ENCODE results near the gene C2CD2. TPM values are rescaled to one million over a fixed set of nuclear protein-coding genes. Genes with fewer than 3 reads are reported as not detected.

C2CD2 gene
- total and polyA plus RNA-seq, 2 donors: 8.9 to 11.3 TPM

DNA sequence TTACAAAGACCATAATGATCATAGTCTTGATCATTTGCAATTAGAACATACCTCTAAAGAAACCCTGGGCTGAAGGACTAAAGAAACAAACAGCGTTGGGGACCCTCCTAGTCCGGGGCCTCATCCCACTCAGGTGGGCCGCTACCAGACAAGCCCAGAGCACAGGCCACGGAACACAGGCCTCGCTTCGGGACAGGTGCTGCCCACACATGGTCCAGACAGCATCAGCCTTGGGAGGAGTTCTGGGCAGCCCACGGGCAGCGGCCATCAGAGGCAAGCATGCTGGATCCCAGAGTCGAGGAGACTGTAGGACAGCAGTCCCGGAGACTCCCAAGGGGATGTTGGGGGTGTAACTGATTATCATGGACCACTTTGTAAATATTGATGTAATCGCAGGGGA is 4.9 kb downstream of the C2CD2 start:
- H3K27me3 ChIP-seq (ENCODE audit: control insufficient read depth in 2 of 2, insufficient read depth in 1 of 2, low read length in 1 of 2): peaks cover 16 to 20% of the 10 kb centered on the region in 2 donors
- 98% methylated on average over 11 of the region's 11 CpGs for WGBS
- H3K36me3 ChIP-seq (ENCODE audit: control insufficient read depth in 2 of 2, insufficient read depth in 2 of 2, low read length in 1 of 2): no peaks in the 10 kb centered on the region
- no peak for DNase-seq (ENCODE audit: low read depth in 6 of 9, low spot score in 9 of 9)
- peaks cover 5 to 15% of the 10 kb centered on the region in 2 donors for H3K4me1 ChIP-seq (ENCODE audit: control insufficient read depth in 2 of 2, insufficient read depth in 2 of 2, low read length in 2 of 2)
- H3K9me3 ChIP-seq (ENCODE audit: control insufficient read depth in 2 of 2, insufficient read depth in 1 of 2, low read length in 1 of 2): no peaks in the 10 kb centered on the region
- no peak overlapping the region for H3K27ac ChIP-seq (ENCODE audit: low read depth in 1 of 2, low read length in 1 of 2)
- H3K4me3 ChIP-seq (ENCODE audit: low read length in 2 of 2): no peak overlapping the region

GRCh38 chr21:41948078-41948895 is 5.5 kb downstream of the C2CD2 start:
- Histone ChIP-seq H3K9me3 (ENCODE audit: control insufficient read depth in 2 of 2, insufficient read depth in 1 of 2, low read length in 1 of 2) (no peaks in the 10 kb centered on the region), H3K4me1 (ENCODE audit: control insufficient read depth in 2 of 2, insufficient read depth in 2 of 2, low read length in 2 of 2) (peaks cover under 1 to 15% of the 10 kb centered on the region in 2 donors), H3K4me3 (ENCODE audit: low read length in 2 of 2) (no peak overlapping the region), H3K36me3 (ENCODE audit: control insufficient read depth in 2 of 2, insufficient read depth in 2 of 2, low read length in 1 of 2) (no peaks in the 10 kb centered on the region), H3K27ac (ENCODE audit: low read depth in 1 of 2, low read length in 1 of 2) (no peak overlapping the region), H3K27me3 (ENCODE audit: control insufficient read depth in 2 of 2, insufficient read depth in 1 of 2, low read length in 1 of 2) (peaks cover 11 to 18% of the 10 kb centered on the region in 2 donors)
- 94% methylated on average over 9 of the region's 9 CpGs for WGBS
- no peak for DNase-seq (ENCODE audit: low read depth in 6 of 9, low spot score in 9 of 9)

DNA sequence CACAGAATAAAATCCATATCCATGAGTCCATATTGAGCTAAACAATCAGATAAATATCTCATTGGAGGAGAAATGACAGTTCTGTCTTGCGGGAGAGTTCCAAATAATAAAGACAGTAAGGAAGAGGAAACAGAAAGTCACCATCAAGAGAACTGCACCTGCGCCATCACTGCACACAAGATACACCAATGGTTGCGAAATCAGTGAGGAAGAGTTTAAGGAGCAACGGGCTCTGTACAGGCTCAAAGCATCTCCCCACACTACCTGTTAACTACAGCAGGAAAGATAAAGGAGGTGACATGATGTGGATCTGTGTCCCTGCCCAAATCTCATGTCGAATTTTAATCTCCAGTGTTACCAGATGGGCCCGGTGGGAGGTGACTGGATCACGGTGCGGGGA is 7.8 kb downstream of the C2CD2 start:
- H3K4me3 ChIP-seq (ENCODE audit: low read length in 2 of 2): no peak overlapping the region
- H3K4me1 ChIP-seq (ENCODE audit: control insufficient read depth in 2 of 2, insufficient read depth in 2 of 2, low read length in 2 of 2): peaks cover 0 to 4% of the 10 kb centered on the region in 2 donors
- peaks cover 0 to 2% of the 10 kb centered on the region in 2 donors for H3K27me3 ChIP-seq (ENCODE audit: control insufficient read depth in 2 of 2, insufficient read depth in 1 of 2, low read length in 1 of 2)
- H3K9me3 ChIP-seq (ENCODE audit: control insufficient read depth in 2 of 2, insufficient read depth in 1 of 2, low read length in 1 of 2): no peaks in the 10 kb centered on the region
- DNase-seq (ENCODE audit: low read depth in 6 of 9, low spot score in 9 of 9): no peak
- H3K36me3 ChIP-seq (ENCODE audit: control insufficient read depth in 2 of 2, insufficient read depth in 2 of 2, low read length in 1 of 2): no peaks in the 10 kb centered on the region
- no peak overlapping the region for H3K27ac ChIP-seq (ENCODE audit: low read depth in 1 of 2, low read length in 1 of 2)
- 84% methylated on average over 8 of the region's 8 CpGs for WGBS

GRCh38 chr21:41943851-41944250 is 10.0 kb downstream of the C2CD2 start:
- Histone ChIP-seq H3K4me3 (ENCODE audit: low read length in 2 of 2) (no peak overlapping the region), H3K9me3 (ENCODE audit: control insufficient read depth in 2 of 2, insufficient read depth in 1 of 2, low read length in 1 of 2) (no peaks in the 10 kb centered on the region), H3K27ac (ENCODE audit: low read depth in 1 of 2, low read length in 1 of 2) (no peak overlapping the region), H3K4me1 (ENCODE audit: control insufficient read depth in 2 of 2, insufficient read depth in 2 of 2, low read length in 2 of 2) (peaks cover 0 to 4% of the 10 kb centered on the region in 2 donors), H3K27me3 (ENCODE audit: control insufficient read depth in 2 of 2, insufficient read depth in 1 of 2, low read length in 1 of 2) (no peaks in the 10 kb centered on the region), H3K36me3 (ENCODE audit: control insufficient read depth in 2 of 2, insufficient read depth in 2 of 2, low read length in 1 of 2) (no peaks in the 10 kb centered on the region)
- WGBS: 98% methylated on average over 10 of the region's 10 CpGs
- DNase-seq (ENCODE audit: low read depth in 6 of 9, low spot score in 9 of 9): no peak

DNA sequence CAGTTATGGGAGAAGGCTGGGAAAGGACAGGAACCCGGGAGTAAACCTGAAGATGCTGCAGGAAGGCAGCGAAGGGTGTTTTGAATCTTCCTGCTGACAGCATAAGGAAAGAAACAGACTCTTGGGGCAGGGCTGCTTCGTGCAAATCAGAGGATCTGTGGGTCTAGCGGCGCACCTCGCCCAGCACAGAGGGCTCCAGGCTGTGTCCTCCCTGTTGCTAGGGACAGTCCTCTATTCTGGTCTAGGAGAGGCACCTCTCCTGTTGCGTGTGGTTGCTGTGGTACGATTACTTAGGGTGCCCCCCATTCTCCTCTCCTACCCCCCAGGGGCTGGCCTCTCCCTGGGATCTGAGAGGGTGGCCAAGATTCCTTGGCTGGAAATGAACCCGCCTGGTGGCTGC is 11.4 kb downstream of the C2CD2 start:
- DNase-seq (ENCODE audit: low read depth in 6 of 9, low spot score in 9 of 9): no peak
- Histone ChIP-seq H3K36me3 (ENCODE audit: control insufficient read depth in 2 of 2, insufficient read depth in 2 of 2, low read length in 1 of 2) (no peaks in the 10 kb centered on the region), H3K27ac (ENCODE audit: low read depth in 1 of 2, low read length in 1 of 2) (no peak overlapping the region), H3K27me3 (ENCODE audit: control insufficient read depth in 2 of 2, insufficient read depth in 1 of 2, low read length in 1 of 2) (no peaks in the 10 kb centered on the region), H3K9me3 (ENCODE audit: control insufficient read depth in 2 of 2, insufficient read depth in 1 of 2, low read length in 1 of 2) (no peaks in the 10 kb centered on the region), H3K4me1 (ENCODE audit: control insufficient read depth in 2 of 2, insufficient read depth in 2 of 2, low read length in 2 of 2) (peaks cover 0 to 4% of the 10 kb centered on the region in 2 donors), H3K4me3 (ENCODE audit: low read length in 2 of 2) (no peak overlapping the region)
- WGBS: 96% methylated on average over 9 of the region's 9 CpGs

DNA sequence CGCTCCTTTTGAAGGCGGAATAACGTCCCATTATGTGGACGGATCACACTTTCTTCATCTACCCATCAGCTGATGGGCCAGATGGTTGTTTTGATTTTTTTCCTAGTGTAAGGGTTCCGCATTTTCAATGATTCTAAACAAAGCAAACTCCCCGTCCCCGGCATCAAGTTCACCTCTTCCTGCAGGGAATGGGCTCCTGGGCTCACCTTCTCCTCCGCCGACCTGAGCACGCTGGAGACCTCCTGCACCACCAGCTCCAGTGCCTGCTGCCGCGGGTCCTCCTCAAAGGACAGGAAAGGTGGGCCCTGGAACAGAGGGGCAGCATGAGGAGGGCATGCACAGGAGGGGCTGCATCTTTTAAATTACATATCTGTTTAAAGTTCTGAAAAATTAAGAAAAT is 11.9 kb downstream of the C2CD2 start:
- H3K4me3 ChIP-seq (ENCODE audit: low read length in 2 of 2): no peak overlapping the region
- H3K4me1 ChIP-seq (ENCODE audit: control insufficient read depth in 2 of 2, insufficient read depth in 2 of 2, low read length in 2 of 2): peaks cover 0 to 4% of the 10 kb centered on the region in 2 donors
- no peak for DNase-seq (ENCODE audit: low read depth in 6 of 9, low spot score in 9 of 9)
- H3K9me3 ChIP-seq (ENCODE audit: control insufficient read depth in 2 of 2, insufficient read depth in 1 of 2, low read length in 1 of 2): no peaks in the 10 kb centered on the region
- no peaks in the 10 kb centered on the region for H3K36me3 ChIP-seq (ENCODE audit: control insufficient read depth in 2 of 2, insufficient read depth in 2 of 2, low read length in 1 of 2)
- H3K27ac ChIP-seq (ENCODE audit: low read depth in 1 of 2, low read length in 1 of 2): no peak overlapping the region
- WGBS: 98% methylated on average over 12 of the region's 12 CpGs
- H3K27me3 ChIP-seq (ENCODE audit: control insufficient read depth in 2 of 2, insufficient read depth in 1 of 2, low read length in 1 of 2): no peaks in the 10 kb centered on the region

DNA sequence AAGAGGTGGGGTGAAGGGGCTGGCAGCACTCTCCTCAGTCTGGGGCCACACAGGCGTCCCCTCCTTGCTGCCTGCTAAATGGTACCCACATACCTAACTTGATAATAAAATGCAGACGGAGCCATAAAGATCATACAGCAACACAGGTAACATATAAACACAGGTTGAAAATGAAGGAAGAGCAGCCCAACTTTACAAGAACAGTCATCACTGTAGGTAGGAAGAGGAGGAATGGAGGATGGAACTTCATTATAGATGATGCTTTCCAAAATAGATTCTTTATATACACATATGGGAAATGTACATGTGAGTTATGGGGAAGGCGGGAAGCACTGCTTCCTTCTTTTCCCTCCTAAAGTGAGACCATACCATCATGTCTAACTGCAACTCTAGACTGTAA is 13.4 kb downstream of the C2CD2 start:
- no peak for DNase-seq (ENCODE audit: low read depth in 6 of 9, low spot score in 9 of 9)
- no peaks in the 10 kb centered on the region for H3K9me3 ChIP-seq (ENCODE audit: control insufficient read depth in 2 of 2, insufficient read depth in 1 of 2, low read length in 1 of 2)

DNA sequence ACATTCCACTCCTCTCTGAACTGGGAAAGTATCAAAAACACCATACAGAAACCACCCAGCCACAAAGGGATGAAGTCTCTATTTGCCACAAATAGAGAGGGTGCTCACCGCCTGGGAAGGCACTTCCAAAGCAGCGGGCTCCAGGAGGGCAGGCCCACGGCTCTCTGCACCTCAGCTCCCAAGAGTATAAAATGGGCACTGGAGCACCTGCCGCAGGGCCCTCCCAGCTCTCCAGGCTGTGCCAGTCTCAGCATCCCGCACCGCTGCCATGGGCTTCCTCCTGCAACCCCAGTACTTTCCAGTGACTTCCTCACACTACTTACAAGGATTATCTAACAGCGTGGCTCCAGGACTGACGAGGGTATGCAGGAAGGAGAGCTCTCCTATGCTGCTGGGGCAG is 14.4 kb downstream of the C2CD2 start:
- H3K27me3 ChIP-seq (ENCODE audit: control insufficient read depth in 2 of 2, insufficient read depth in 1 of 2, low read length in 1 of 2): no peaks in the 10 kb centered on the region
- no peaks in the 10 kb centered on the region for H3K9me3 ChIP-seq (ENCODE audit: control insufficient read depth in 2 of 2, insufficient read depth in 1 of 2, low read length in 1 of 2)
- H3K36me3 ChIP-seq (ENCODE audit: control insufficient read depth in 2 of 2, insufficient read depth in 2 of 2, low read length in 1 of 2): no peaks in the 10 kb centered on the region
- H3K27ac ChIP-seq (ENCODE audit: low read depth in 1 of 2, low read length in 1 of 2): no peak overlapping the region
- no peak for DNase-seq (ENCODE audit: low read depth in 6 of 9, low spot score in 9 of 9)
- 98% methylated on average over 8 of the region's 8 CpGs for WGBS
- H3K4me3 ChIP-seq (ENCODE audit: low read length in 2 of 2): no peak overlapping the region
- no peaks in the 10 kb centered on the region for H3K4me1 ChIP-seq (ENCODE audit: control insufficient read depth in 2 of 2, insufficient read depth in 2 of 2, low read length in 2 of 2)

More for the DNA sequence above, 13.4 kb downstream of the C2CD2 start:
- Histone ChIP-seq H3K4me1 (ENCODE audit: control insufficient read depth in 2 of 2, insufficient read depth in 2 of 2, low read length in 2 of 2) (no peaks in the 10 kb centered on the region), H3K4me3 (ENCODE audit: low read length in 2 of 2) (no peak overlapping the region), H3K27me3 (ENCODE audit: control insufficient read depth in 2 of 2, insufficient read depth in 1 of 2, low read length in 1 of 2) (no peaks in the 10 kb centered on the region), H3K36me3 (ENCODE audit: control insufficient read depth in 2 of 2, insufficient read depth in 2 of 2, low read length in 1 of 2) (no peaks in the 10 kb centered on the region), H3K27ac (ENCODE audit: low read depth in 1 of 2, low read length in 1 of 2) (no peak overlapping the region)
- WGBS: 97% methylated on average over 3 of the region's 3 CpGs

DNA sequence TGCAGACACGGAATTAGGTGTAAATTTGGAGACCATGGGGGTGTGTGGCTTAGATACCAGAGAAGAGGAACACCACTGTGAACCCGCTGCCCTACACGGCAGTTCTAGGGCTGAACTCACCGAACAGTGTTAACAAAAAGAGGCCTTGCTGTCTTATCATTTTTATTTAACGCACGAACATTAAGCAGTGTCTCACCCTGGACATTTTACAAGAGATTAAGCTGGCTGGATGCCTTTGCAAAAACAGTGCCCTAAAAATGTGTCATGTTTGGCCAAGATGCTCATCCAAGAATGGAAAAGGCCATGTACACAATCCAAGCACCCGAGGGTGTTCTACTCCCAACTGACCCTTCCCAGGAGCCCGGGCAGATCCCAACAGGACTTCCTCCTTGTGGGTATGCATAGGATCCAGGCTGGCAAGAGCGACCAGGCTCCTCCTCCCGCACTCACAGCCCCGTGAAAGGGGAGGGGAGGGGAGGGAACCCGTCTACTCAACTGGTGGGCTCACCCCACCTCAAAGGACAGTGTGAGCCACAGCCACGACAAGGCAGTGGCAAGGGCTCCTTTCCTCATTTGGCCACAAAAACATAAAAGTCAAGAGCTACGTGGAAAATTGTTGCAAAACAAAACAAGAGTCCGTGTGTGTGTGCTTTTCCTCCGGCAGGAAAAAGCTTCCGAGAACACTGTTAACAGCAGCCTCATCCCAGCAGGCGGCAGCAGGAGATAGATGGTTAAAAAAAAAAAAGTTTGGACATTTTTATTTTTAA is 20.3 kb downstream of the C2CD2 start:
- DNase-seq (ENCODE audit: low read depth in 6 of 9, low spot score in 9 of 9): no peak
- Histone ChIP-seq H3K36me3 (ENCODE audit: control insufficient read depth in 2 of 2, insufficient read depth in 2 of 2, low read length in 1 of 2) (no peaks in the 10 kb centered on the region), H3K4me1 (ENCODE audit: control insufficient read depth in 2 of 2, insufficient read depth in 2 of 2, low read length in 2 of 2) (peaks cover 27 to 40% of the 10 kb centered on the region in 2 donors), H3K9me3 (ENCODE audit: control insufficient read depth in 2 of 2, insufficient read depth in 1 of 2, low read length in 1 of 2) (no peaks in the 10 kb centered on the region), H3K4me3 (ENCODE audit: low read length in 2 of 2) (no peak overlapping the region), H3K27ac (ENCODE audit: low read depth in 1 of 2, low read length in 1 of 2) (peak overlapping the region; percentile 41 to 56), H3K27me3 (ENCODE audit: control insufficient read depth in 2 of 2, insufficient read depth in 1 of 2, low read length in 1 of 2) (no peaks in the 10 kb centered on the region)
- 19% methylated on average over 18 of the region's 18 CpGs for WGBS
